22Rv1 (cell line): Measurements from ENCODE around the gene ESRRG.

Experiments used
- H3K27ac ChIP-seq: fragments of 450-650 bp; 2 replicates; pipeline ENCODE4 v1.5.1; 2017
- ZFX ChIP-seq: fragments of 450-650 bp; IDR thresholded peaks from 2 replicates; pipeline ENCODE4 v1.6.1; 2017; ENCODE audit warnings: antibody characterized with exemption, borderline replicate concordance
- TF ChIP-seq, protein P1 (sequence below): fragments of 450-650 bp; IDR thresholded peaks from 2 replicates; pipeline ENCODE4 v1.5.1; 2017; ENCODE audit warnings: mild to moderate bottlenecking

ESRRG gene

GRCh38 chr1:216553766-216554165, 169.5 kb downstream of the ESRRG start:
- H3K27ac ChIP-seq: no peak overlapping the region
- TF ChIP-seq, protein P1, sequence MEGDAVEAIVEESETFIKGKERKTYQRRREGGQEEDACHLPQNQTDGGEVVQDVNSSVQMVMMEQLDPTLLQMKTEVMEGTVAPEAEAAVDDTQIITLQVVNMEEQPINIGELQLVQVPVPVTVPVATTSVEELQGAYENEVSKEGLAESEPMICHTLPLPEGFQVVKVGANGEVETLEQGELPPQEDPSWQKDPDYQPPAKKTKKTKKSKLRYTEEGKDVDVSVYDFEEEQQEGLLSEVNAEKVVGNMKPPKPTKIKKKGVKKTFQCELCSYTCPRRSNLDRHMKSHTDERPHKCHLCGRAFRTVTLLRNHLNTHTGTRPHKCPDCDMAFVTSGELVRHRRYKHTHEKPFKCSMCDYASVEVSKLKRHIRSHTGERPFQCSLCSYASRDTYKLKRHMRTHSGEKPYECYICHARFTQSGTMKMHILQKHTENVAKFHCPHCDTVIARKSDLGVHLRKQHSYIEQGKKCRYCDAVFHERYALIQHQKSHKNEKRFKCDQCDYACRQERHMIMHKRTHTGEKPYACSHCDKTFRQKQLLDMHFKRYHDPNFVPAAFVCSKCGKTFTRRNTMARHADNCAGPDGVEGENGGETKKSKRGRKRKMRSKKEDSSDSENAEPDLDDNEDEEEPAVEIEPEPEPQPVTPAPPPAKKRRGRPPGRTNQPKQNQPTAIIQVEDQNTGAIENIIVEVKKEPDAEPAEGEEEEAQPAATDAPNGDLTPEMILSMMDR: no peak
- no peak for TF ChIP-seq ZFX

DNA sequence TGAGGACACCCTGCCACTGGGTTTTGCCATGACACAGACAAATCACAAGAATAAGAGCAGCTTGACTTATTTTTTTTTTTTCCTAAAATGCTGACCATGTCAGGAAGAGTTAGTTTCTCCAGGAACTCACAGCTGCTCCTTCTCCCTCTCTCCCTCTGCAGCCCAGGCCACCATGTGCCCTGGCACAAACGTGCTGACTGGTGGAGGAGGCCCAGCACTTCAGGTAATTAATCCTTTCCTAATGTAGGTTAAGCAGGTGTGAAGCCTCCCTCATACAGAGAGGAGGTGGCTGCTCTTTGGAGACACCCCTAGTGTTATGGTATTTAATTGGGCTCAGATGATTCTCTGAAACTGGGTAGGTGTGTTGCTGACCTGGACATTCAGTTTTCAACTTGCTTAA, 170.2 kb downstream of the ESRRG start:
- TF ChIP-seq, protein P1: no peak
- no peak for TF ChIP-seq ZFX

DNA sequence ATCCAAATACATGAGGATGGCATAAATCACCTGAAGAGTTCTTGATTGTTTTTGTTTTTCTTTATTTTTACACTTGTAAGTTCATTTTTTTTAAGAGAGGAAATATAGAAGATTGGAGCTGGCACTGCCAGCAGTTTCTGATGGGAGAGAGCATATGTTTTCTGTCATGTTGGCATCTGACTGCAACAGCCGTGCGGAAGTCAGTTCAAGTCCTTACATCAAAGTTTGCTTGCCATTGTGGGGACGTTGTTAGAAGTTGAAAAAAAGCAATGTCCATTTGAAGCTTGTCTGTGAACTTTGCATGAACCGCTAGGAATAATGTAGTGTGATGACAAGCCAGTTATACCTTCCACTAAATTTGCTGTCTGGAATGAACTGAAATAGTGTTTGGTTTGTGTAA, 173.4 kb downstream of the ESRRG start:
- H3K27ac ChIP-seq: no peak overlapping the region
- no peak for TF ChIP-seq ZFX
- TF ChIP-seq, protein P1: no peak

More for the DNA sequence above, 170.2 kb downstream of the ESRRG start:
- H3K27ac ChIP-seq: no peak overlapping the region

GRCh38 chr1:216542741-216543140, 180.5 kb downstream of the ESRRG start:
- TF ChIP-seq ZFX: no peak
- TF ChIP-seq, protein P1: no peak
- no peak overlapping the region for H3K27ac ChIP-seq

DNA sequence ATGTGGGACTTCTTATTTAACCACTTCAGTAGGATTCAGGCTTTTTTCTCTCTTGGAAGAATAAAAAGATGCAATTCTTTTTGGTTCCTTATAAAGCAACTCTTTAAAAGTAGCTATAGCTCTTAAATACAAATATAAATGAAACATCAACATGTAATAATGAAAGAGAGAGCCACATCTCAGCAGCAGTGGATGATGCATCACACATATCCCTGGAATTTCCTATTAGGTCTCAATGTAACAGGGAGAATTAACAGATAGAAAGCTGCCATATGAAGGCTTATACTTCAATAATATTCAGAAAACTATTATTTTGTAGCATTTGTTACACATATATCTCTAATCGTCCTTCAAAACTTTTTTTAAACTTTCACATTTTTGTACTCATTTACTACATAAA, 181.0 kb downstream of the ESRRG start:
- TF ChIP-seq ZFX: no peak
- TF ChIP-seq, protein P1: no peak
- H3K27ac ChIP-seq: no peak overlapping the region

- TF ChIP-seq, protein P1: no peak
- no peak for TF ChIP-seq ZFX
- no peak overlapping the region for H3K27ac ChIP-seq
These were observed 187.5 kb downstream of the ESRRG start for GRCh38 chr1:216535751-216536150.

- H3K27ac ChIP-seq: no peak overlapping the region
- no peak for TF ChIP-seq ZFX
These were observed 188.2 kb downstream of the ESRRG start for GRCh38 chr1:216535059-216535458.

DNA sequence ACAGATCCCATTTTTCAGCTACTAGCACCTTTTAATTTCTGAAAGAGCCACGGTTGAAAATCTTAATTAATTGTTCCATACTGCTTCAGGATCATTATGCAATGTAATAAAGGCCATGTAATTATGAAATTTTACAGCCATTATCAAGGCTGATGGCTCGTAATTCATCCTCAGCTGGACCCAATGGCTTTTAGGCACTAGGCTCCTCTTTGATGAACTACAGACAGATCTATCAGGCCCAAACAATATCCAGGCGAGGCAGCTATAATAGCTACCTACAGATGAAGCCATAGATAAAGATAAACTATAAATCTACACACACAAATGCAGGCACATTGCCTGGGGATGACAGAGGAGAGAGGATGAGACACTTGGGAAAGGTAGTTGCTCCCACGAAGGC, 189.5 kb downstream of the ESRRG start:
- TF ChIP-seq, protein P1: no peak
- no peak for TF ChIP-seq ZFX
- H3K27ac ChIP-seq: no peak overlapping the region
